T-helper 2 cell treated with Interferon-gamma antibody and Interleukin-4, amounts not matched to agents 5 μg/mL and 100 μg/mL, for 36 hours (primary cell): ENCODE measurements around the gene COX7A1.
A peak's percentile ranks its signal among the peaks of the same experiment; 100 is the strongest.

ENCODE experiments used
- DNase-seq: peaks from one replicate; pipeline ENCODE4 v3.0.0; 2021; ENCODE audit warnings: low spot score
- H3K27ac Mint-ChIP-seq: one replicate; pipeline ENCODE4 v1.8.0; 2021; ENCODE audit warnings: mild to moderate bottlenecking, mixed read lengths
- H3K27me3 Mint-ChIP-seq: one replicate; pipeline ENCODE4 v1.8.0; 2021; ENCODE audit warnings: low read depth, mixed read lengths
- H3K36me3 Mint-ChIP-seq: one replicate; pipeline ENCODE4 v1.8.0; 2021; ENCODE audit warnings: low read depth, mixed read lengths
- H3K4me1 Mint-ChIP-seq: one replicate; pipeline ENCODE4 v1.8.0; 2021; ENCODE audit warnings: low read depth, mixed read lengths
- H3K4me3 Mint-ChIP-seq: one replicate; pipeline ENCODE4 v1.8.0; 2022; ENCODE audit warnings: mild to moderate bottlenecking, moderate library complexity, mixed read lengths
- H3K9me3 Mint-ChIP-seq: one replicate; pipeline ENCODE4 v1.8.0; 2021; ENCODE audit warnings: mixed read lengths

Gene COX7A1

GRCh38 chr19:36111200-36111539 lies 41.1 kb downstream of the COX7A1 start:
- peaks cover 21% of the 10 kb centered on the region for H3K36me3 Mint-ChIP-seq
- no peak overlapping the region for H3K4me3 Mint-ChIP-seq
- no peak for DNase-seq
- H3K9me3 Mint-ChIP-seq: no peaks in the 10 kb centered on the region
- H3K27ac Mint-ChIP-seq: no peak overlapping the region
- peaks cover 16% of the 10 kb centered on the region for H3K4me1 Mint-ChIP-seq
- H3K27me3 Mint-ChIP-seq: peaks cover 5% of the 10 kb centered on the region

- no peak for DNase-seq
- Mint-ChIP-seq H3K9me3 (no peaks in the 10 kb centered on the region), H3K27me3 (peaks cover 5% of the 10 kb centered on the region), H3K4me3 (no peak within 1 kb of the TSS), H3K27ac (no peak within 1 kb of the TSS), H3K36me3 (peaks cover 18% of the 10 kb centered on the region), H3K4me1 (peaks cover 13% of the 10 kb centered on the region)
Measured at GRCh38 chr19:36110487-36111199, 41.6 kb downstream of the COX7A1 start, which contains the start of gene OVOL3. TSS of gene OVOL3 (plus strand) at chr19:36111143. CDS start at chr19:36111203, 60 bp downstream.

DNA sequence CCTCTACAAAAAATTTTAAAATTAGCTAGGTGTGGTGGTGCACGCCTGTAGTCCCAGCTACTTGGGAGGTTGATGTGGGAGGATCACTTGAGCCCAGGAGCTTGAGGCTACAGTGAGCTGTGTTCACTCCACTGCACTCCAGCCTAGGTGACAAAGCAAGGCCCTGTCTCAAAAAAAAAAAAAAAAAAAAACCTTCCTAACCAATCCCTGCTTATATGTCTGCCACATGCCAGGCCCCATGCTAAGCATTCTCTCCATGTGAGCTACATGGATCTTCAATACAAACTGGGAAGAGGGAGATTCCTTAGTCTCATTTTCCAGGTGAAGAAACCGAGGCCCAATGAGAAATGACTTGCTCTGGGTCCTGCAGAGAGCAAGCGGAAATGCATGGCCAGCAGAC lies 43.6 kb downstream of the COX7A1 start:
- Mint-ChIP-seq H3K9me3 (no peaks in the 10 kb centered on the region), H3K4me3 (no peak overlapping the region), H3K4me1 (peaks cover 6% of the 10 kb centered on the region), H3K27ac (no peak overlapping the region), H3K27me3 (no peaks in the 10 kb centered on the region), H3K36me3 (peaks cover 22% of the 10 kb centered on the region)
- DNase-seq: no peak

- H3K9me3 Mint-ChIP-seq: no peaks in the 10 kb centered on the region
- no peak overlapping the region for H3K4me3 Mint-ChIP-seq
- no peak overlapping the region for H3K27ac Mint-ChIP-seq
- H3K27me3 Mint-ChIP-seq: no peaks in the 10 kb centered on the region
- H3K36me3 Mint-ChIP-seq: peaks cover 30% of the 10 kb centered on the region
- H3K4me1 Mint-ChIP-seq: no peaks in the 10 kb centered on the region
- DNase-seq: no peak
Measured at GRCh38 chr19:36106991-36107390, 45.3 kb downstream of the COX7A1 start.

DNA sequence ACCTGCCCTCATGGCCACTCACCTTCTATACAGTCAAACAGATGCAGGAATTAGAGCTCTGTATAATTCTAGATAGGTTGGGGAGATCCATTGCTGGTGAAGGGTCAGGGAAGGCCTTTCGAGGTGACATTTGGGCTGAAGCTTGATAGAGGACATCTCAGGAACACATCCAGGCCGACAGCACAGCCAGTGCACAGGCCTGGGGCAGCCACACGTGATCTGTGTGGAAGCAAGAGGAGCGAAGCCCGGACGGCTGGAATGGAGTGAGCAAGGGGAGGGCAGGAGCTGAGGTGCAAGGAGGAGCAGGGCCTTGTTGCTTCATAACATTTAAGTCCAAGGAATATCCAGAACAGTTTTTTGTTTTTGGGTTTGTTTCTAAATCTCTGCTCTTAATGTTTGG lies 45.8 kb downstream of the COX7A1 start:
- Mint-ChIP-seq H3K4me3 (no peak overlapping the region), H3K4me1 (no peaks in the 10 kb centered on the region)
- no peak for DNase-seq

DNA sequence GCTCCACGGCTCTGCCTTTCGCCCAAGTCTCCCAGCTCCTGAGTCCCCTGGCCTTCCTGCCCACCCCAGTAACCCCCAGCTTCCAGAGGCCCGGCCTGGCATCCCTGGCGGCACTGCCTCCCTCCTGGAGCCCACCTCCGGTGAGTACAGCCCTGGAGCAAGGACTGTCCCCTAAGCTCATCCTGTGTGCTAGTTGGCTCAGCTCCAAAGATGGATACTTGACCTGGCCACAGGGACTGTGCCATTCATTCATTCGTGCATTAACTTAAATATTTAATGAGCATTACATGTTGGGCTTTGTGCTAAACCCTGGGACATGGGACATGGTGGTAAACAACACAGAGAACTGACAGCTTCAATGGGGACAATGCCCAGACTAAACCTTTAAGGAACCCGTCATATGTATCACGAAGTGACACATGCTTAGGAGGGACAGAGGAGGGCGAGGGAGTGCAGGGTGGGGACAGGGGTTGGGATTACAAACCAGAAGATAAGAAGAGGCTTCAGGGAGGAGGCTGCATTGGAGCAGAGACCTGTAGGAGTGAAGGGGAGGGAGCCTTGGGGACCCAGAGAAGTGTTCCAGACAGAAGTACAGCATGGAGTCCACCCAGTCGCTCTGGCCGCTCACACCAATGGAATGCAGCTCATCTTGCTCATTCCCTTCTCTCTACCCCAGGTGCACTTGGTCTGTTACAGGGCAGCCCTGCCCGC lies 48.2 kb downstream of the COX7A1 start:
- no peak overlapping the region for H3K4me3 Mint-ChIP-seq
- no peaks in the 10 kb centered on the region for H3K9me3 Mint-ChIP-seq
- H3K27me3 Mint-ChIP-seq: no peaks in the 10 kb centered on the region
- DNase-seq: no peak
- H3K36me3 Mint-ChIP-seq: peaks cover 29% of the 10 kb centered on the region
- H3K27ac Mint-ChIP-seq: no peak overlapping the region
- H3K4me1 Mint-ChIP-seq: no peaks in the 10 kb centered on the region

More for the DNA sequence above, 45.8 kb downstream of the COX7A1 start:
- no peaks in the 10 kb centered on the region for H3K27me3 Mint-ChIP-seq
- peaks cover 29% of the 10 kb centered on the region for H3K36me3 Mint-ChIP-seq
- peak overlapping the region; percentile 6 for H3K27ac Mint-ChIP-seq
- no peaks in the 10 kb centered on the region for H3K9me3 Mint-ChIP-seq

GRCh38 chr19:36103040-36103626 lies 49.1 kb downstream of the COX7A1 start:
- no peaks in the 10 kb centered on the region for H3K4me1 Mint-ChIP-seq
- no peak for DNase-seq
- H3K36me3 Mint-ChIP-seq: peaks cover 34% of the 10 kb centered on the region
- H3K27me3 Mint-ChIP-seq: no peaks in the 10 kb centered on the region
- no peaks in the 10 kb centered on the region for H3K9me3 Mint-ChIP-seq
- no peak overlapping the region for H3K27ac Mint-ChIP-seq
- no peak overlapping the region for H3K4me3 Mint-ChIP-seq

- Mint-ChIP-seq H3K4me3 (no peak overlapping the region), H3K27me3 (no peaks in the 10 kb centered on the region), H3K9me3 (no peaks in the 10 kb centered on the region), H3K27ac (no peak overlapping the region), H3K36me3 (peaks cover 36% of the 10 kb centered on the region), H3K4me1 (no peaks in the 10 kb centered on the region)
- no peak for DNase-seq
Measured at GRCh38 chr19:36101550-36102327, 50.5 kb downstream of the COX7A1 start.
